K562 (cell line): Measurements from ENCODE around the gene CHPF. TPM values are rescaled to one million over a fixed set of nuclear protein-coding genes. Genes with fewer than 3 reads are reported as not detected.

Experiments used
- AFF4 ChIP-seq: sonication (generic); formaldehyde crosslinking; IDR thresholded peaks from 2 replicates; pipeline ENCODE4 v1.8.0; 2023; ENCODE audit warnings: mild to moderate bottlenecking, missing genetic modification reagents
- CBX2 ChIP-seq: fragments of 200-600 bp; sonication (generic); IDR thresholded peaks from one replicate; pipeline ENCODE4 v1.6.1; 2012; ENCODE audit warnings: mild to moderate bottlenecking, low read length, inconsistent platforms; ENCODE audit not compliant: insufficient read depth, poor library complexity, severe bottlenecking
- EGR1 ChIP-seq: fragments of 450-650 bp; conservative IDR thresholded peaks from 2 replicates; pipeline ENCODE4 v1.6.1; 2017; ENCODE audit warnings: mild to moderate bottlenecking
- IFI16 ChIP-seq: fragments of 250-450 bp; sonication (Bioruptor Pico); IDR thresholded peaks from 2 replicates; pipeline ENCODE4 v2.1.2; 2022; ENCODE audit warnings: mild to moderate bottlenecking, inconsistent platforms
- NR2F6 ChIP-seq: fragments of 450-650 bp; formaldehyde crosslinking; IDR thresholded peaks from 2 replicates; pipeline ENCODE4 v1.4.0; 2020; ENCODE audit warnings: mild to moderate bottlenecking
- RREB1 ChIP-seq: fragments of 250-450 bp; sonication (Bioruptor Pico); IDR thresholded peaks from 2 replicates; pipeline ENCODE4 v1.4.0; 2020
- SAFB ChIP-seq: fragments of 200-400 bp; formaldehyde crosslinking; IDR thresholded peaks from 2 replicates; pipeline ENCODE4 v1.6.1; 2017; ENCODE audit warnings: low read depth, low read length, borderline replicate concordance
- SAFB2 ChIP-seq: fragments of 200-400 bp; formaldehyde crosslinking; IDR thresholded peaks from 2 replicates; pipeline ENCODE4 v1.6.1; 2018; ENCODE audit warnings: borderline replicate concordance, low read length, low read depth, moderate library complexity; ENCODE audit not compliant: severe bottlenecking
- SMAD4 ChIP-seq: fragments of 250-450 bp; sonication (Bioruptor Pico); conservative IDR thresholded peaks from 2 replicates; pipeline ENCODE4 v1.8.0; 2021; ENCODE audit warnings: inconsistent platforms, mild to moderate bottlenecking, moderate library complexity
- THAP12 ChIP-seq: fragments of 250-450 bp; sonication (Bioruptor Pico); IDR thresholded peaks from 2 replicates; pipeline ENCODE4 v1.9.0; 2021; ENCODE audit warnings: mild to moderate bottlenecking, inconsistent platforms
- ZNF121 ChIP-seq: sonication (generic); formaldehyde crosslinking; conservative IDR thresholded peaks from 2 replicates; pipeline ENCODE4 v1.8.0; 2022; ENCODE audit warnings: missing genetic modification reagents
- ZNF23 ChIP-seq: fragments of 250-450 bp; sonication (Bioruptor Pico); IDR thresholded peaks from 2 replicates; pipeline ENCODE4 v1.4.0; 2020; ENCODE audit warnings: mild to moderate bottlenecking
- ZNF408 ChIP-seq: fragments of 250-450 bp; sonication (Bioruptor Pico); IDR thresholded peaks from 2 replicates; pipeline ENCODE4 v1.4.0; 2020; ENCODE audit warnings: low read depth, mild to moderate bottlenecking, moderate library complexity
- ZNF766 ChIP-seq: fragments of 200-800 bp; sonication (Bioruptor generic); conservative IDR thresholded peaks from 2 replicates; pipeline ENCODE4 v1.6.1; 2016; ENCODE audit warnings: missing genetic modification characterization, missing compliant biosample characterization
- polyA plus RNA-seq, 8 experiments: library from polyadenylated mRNA; depleted of rRNA in 4 of 8; stranded (reverse) in 5 of 8; unstranded in 3 of 8; fragments of >200 nt; fragmentation: Nextera tagmentation in 2 of 8; fragmentation: Illumina TruSeq in 1 of 8; extraction: Ambion mirVana in 2 of 8; extraction: Trizol in 1 of 8; gene quantifications; 2 replicates each; pipeline versions ENCODE4 v1.2.1 to v1.2.3, GENCODE V29; 2011 to 2014; ENCODE audit warnings: inconsistent platforms in 1 of 8, missing spikeins in 1 of 8
- total RNA-seq, 7 experiments: library from RNA; depleted of rRNA in 6 of 7; stranded (reverse); fragments of >200 nt in 6 of 7; fragmentation: Illumina TruSeq in 2 of 7; extraction: Trizol in 2 of 7; gene quantifications; 2 replicates each; pipeline versions ENCODE4 v1.2.1 to v1.2.3, GENCODE V29; 2011 to 2021; ENCODE audit warnings: low replicate concordance in 1 of 7

Gene CHPF
- total and polyA plus RNA-seq, 9 of the 15 experiments (the other 6 are each of a cell fraction or from before 2014, with no cell fraction given) = 0.15 to 57.2 (median 7.9) TPM

GRCh38 chr2:219522111-219523030 lies 21.2 kb downstream of the CHPF start (continued):
- TF ChIP-seq CBX2 = no peak
- TF ChIP-seq IFI16 = no peak
- TF ChIP-seq ZNF23 (CRISPR knock-in tag) = no peak
- no peak for TF ChIP-seq SAFB
- no peak for TF ChIP-seq ZNF121
- TF ChIP-seq THAP12 (CRISPR knock-in tag) = no peak
- peak; percentile 68 for TF ChIP-seq EGR1
- no peak for TF ChIP-seq AFF4 (CRISPR knock-in tag)
- no peak for TF ChIP-seq SAFB2
- TF ChIP-seq NR2F6 (CRISPR knock-in tag) = no peak
- no peak for TF ChIP-seq ZNF408 (CRISPR knock-in tag)
- TF ChIP-seq ZNF766 (CRISPR knock-in tag) = peak; percentile 45; the same call in 1 of the 2 replicates
- TF ChIP-seq SMAD4 (CRISPR knock-in tag) = peak; percentile 53; the same call in 1 of the 2 replicates
- TF ChIP-seq RREB1 (CRISPR knock-in tag) = no peak
